Mesendoderm (in vitro differentiated cells): ENCODE results near the gene THSD7A.

Experiments
- DNase-seq: peaks from one replicate; pipeline ENCODE4 v3.0.0; 2013
- H2AK5ac ChIP-seq: 2 replicates; pipeline ENCODE4 v1.6.1; 2013; ENCODE audit warnings: low read length, inconsistent platforms
- H2BK120ac ChIP-seq: 2 replicates; pipeline ENCODE4 v1.6.1; 2013; ENCODE audit warnings: low read depth, mild to moderate bottlenecking, low read length, moderate library complexity, mixed read lengths
- H2BK15ac ChIP-seq: replicated peaks from 2 replicates; pipeline ENCODE4 v1.6.1; 2013; ENCODE audit warnings: low read depth, mild to moderate bottlenecking, moderate library complexity
- H2BK5ac ChIP-seq: 2 replicates; pipeline ENCODE4 v1.6.1; 2013; ENCODE audit warnings: low read length, inconsistent platforms
- H3K18ac ChIP-seq: 2 replicates; pipeline ENCODE4 v1.6.1; 2013; ENCODE audit warnings: mild to moderate bottlenecking, low read length, mixed read lengths
- H3K23ac ChIP-seq: one replicate; pipeline ENCODE4 v1.6.1; 2013; ENCODE audit warnings: low read length
- H3K27ac ChIP-seq: 2 replicates; pipeline ENCODE4 v1.5.1; 2013; ENCODE audit warnings: low read depth, mild to moderate bottlenecking, inconsistent platforms, low read length, moderate library complexity
- H3K27me3 ChIP-seq: 2 replicates; pipeline ENCODE4 v1.6.1; 2013; ENCODE audit warnings: low read length, control low read depth, mild to moderate bottlenecking, inconsistent platforms; ENCODE audit not compliant: insufficient read depth, poor library complexity
- H3K36me3 ChIP-seq: 2 replicates; pipeline ENCODE4 v1.6.1; 2013; ENCODE audit warnings: low read length, inconsistent platforms; ENCODE audit not compliant: control insufficient read depth, insufficient read depth
- H3K4ac ChIP-seq: one replicate; pipeline ENCODE4 v1.6.1; 2013; ENCODE audit warnings: low read depth, mild to moderate bottlenecking, low read length, moderate library complexity
- H3K4me1 ChIP-seq: 2 replicates; pipeline ENCODE4 v1.6.1; 2013; ENCODE audit warnings: low read depth, low read length, inconsistent platforms; ENCODE audit not compliant: control insufficient read depth
- H3K4me2 ChIP-seq: 2 replicates; pipeline ENCODE4 v1.6.1; 2013; ENCODE audit warnings: low read length
- H3K4me3 ChIP-seq: 2 replicates; pipeline ENCODE4 v1.5.1; 2013; ENCODE audit warnings: mild to moderate bottlenecking, low read length
- H3K56ac ChIP-seq: one replicate; pipeline ENCODE4 v1.6.1; 2013; ENCODE audit warnings: low read length
- H3K79me1 ChIP-seq: 2 replicates; pipeline ENCODE4 v1.6.1; 2013; ENCODE audit warnings: low read length, inconsistent platforms
- H3K79me2 ChIP-seq: 2 replicates; pipeline ENCODE4 v1.6.1; 2013; ENCODE audit warnings: mild to moderate bottlenecking, low read length; ENCODE audit not compliant: control insufficient read depth, insufficient read depth
- H3K9ac ChIP-seq: 2 replicates; pipeline ENCODE4 v1.6.1; 2013; ENCODE audit warnings: low read length, inconsistent platforms
- H4K5ac ChIP-seq: one replicate; pipeline ENCODE4 v1.6.1; 2013; ENCODE audit warnings: low read length
- H4K8ac ChIP-seq: one replicate; pipeline ENCODE4 v1.6.1; 2013; ENCODE audit warnings: low read depth, mild to moderate bottlenecking, control low read depth, low read length, moderate library complexity
- WGBS: extraction: QIAGEN DNeasy Blood & Tissue Kit; methylation state at CpG from one replicate; pipeline ENCODE4 v1.1.7; 2013; ENCODE audit warnings: low lambda C conversion rate, missing lambda C conversion rate; ENCODE audit not compliant: insufficient coverage; ENCODE audit errors: extremely low coverage; 5-methylcytosine and 5-hydroxymethylcytosine counted together

THSD7A gene

GRCh38 chr7:11753433-11753832 is 78.6 kb downstream of the THSD7A start:
- Histone ChIP-seq H3K4ac (no peak overlapping the region), H3K4me2 (no peak overlapping the region), H3K56ac (no peak overlapping the region), H3K18ac (no peak overlapping the region), H3K79me1 (no peaks in the 10 kb centered on the region), H3K4me1 (no peaks in the 10 kb centered on the region), H4K8ac (no peak overlapping the region), H3K27me3 (no peaks in the 10 kb centered on the region), H3K79me2 (no peaks in the 10 kb centered on the region), H3K4me3 (no peak overlapping the region), H3K23ac (no peak overlapping the region), H2AK5ac (no peak overlapping the region), H4K5ac (no peak overlapping the region), H2BK120ac (no peak overlapping the region), H3K27ac (no peak overlapping the region), H2BK15ac (no peak overlapping the region), H2BK5ac (no peak overlapping the region), H3K36me3 (no peaks in the 10 kb centered on the region), H3K9ac (no peak overlapping the region)
- peak; percentile 9 for DNase-seq

GRCh38 chr7:11751807-11752389 is 80.1 kb downstream of the THSD7A start:
- H3K56ac ChIP-seq, result no peak overlapping the region
- no peaks in the 10 kb centered on the region for H3K36me3 ChIP-seq
- H3K4me1 ChIP-seq, result no peaks in the 10 kb centered on the region
- H3K9ac ChIP-seq, result no peak overlapping the region
- H3K79me1 ChIP-seq, result no peaks in the 10 kb centered on the region
- H3K23ac ChIP-seq, result no peak overlapping the region
- H3K18ac ChIP-seq, result no peak overlapping the region
- peak; percentile 7 for DNase-seq
- no peak overlapping the region for H2BK5ac ChIP-seq
- H2AK5ac ChIP-seq, result no peak overlapping the region
- H2BK15ac ChIP-seq, result no peak overlapping the region
- no peak overlapping the region for H2BK120ac ChIP-seq
- H3K79me2 ChIP-seq, result no peaks in the 10 kb centered on the region
- no peaks in the 10 kb centered on the region for H3K27me3 ChIP-seq
- H3K4me2 ChIP-seq, result no peak overlapping the region
- no CpG with 5 or more reads among the region's 8 CpGs for WGBS
- H3K4ac ChIP-seq, result no peak overlapping the region
- no peak overlapping the region for H4K8ac ChIP-seq
- H3K4me3 ChIP-seq, result no peak overlapping the region
- no peak overlapping the region for H4K5ac ChIP-seq
- H3K27ac ChIP-seq, result no peak overlapping the region

GRCh38 chr7:11751315-11751714 is 80.7 kb downstream of the THSD7A start:
- WGBS, result no CpG with 5 or more reads among the region's 2 CpGs
- H3K4me3 ChIP-seq, result no peak overlapping the region
- H3K27ac ChIP-seq, result no peak overlapping the region
- no peak overlapping the region for H3K56ac ChIP-seq
- no peak overlapping the region for H2BK5ac ChIP-seq
- no peak overlapping the region for H3K4ac ChIP-seq
- H3K9ac ChIP-seq, result no peak overlapping the region
- no peak overlapping the region for H3K23ac ChIP-seq
- no peak overlapping the region for H4K8ac ChIP-seq
- H4K5ac ChIP-seq, result no peak overlapping the region
- no peaks in the 10 kb centered on the region for H3K27me3 ChIP-seq
- no peak overlapping the region for H3K18ac ChIP-seq
- no peak overlapping the region for H2AK5ac ChIP-seq
- no peaks in the 10 kb centered on the region for H3K79me2 ChIP-seq
- no peak for DNase-seq
- H3K36me3 ChIP-seq, result no peaks in the 10 kb centered on the region
- H2BK120ac ChIP-seq, result no peak overlapping the region
- H2BK15ac ChIP-seq, result no peak overlapping the region
- H3K79me1 ChIP-seq, result no peaks in the 10 kb centered on the region
- no peaks in the 10 kb centered on the region for H3K4me1 ChIP-seq
- no peak overlapping the region for H3K4me2 ChIP-seq

GRCh38 chr7:11750191-11750590 is 81.8 kb downstream of the THSD7A start:
- Histone ChIP-seq H2BK5ac (no peak overlapping the region), H3K27me3 (no peaks in the 10 kb centered on the region), H3K4me3 (no peak overlapping the region), H3K56ac (no peak overlapping the region), H3K79me1 (no peaks in the 10 kb centered on the region), H2AK5ac (no peak overlapping the region), H3K79me2 (no peaks in the 10 kb centered on the region), H4K5ac (no peak overlapping the region), H3K4me1 (no peaks in the 10 kb centered on the region), H3K27ac (no peak overlapping the region), H2BK15ac (no peak overlapping the region), H3K18ac (no peak overlapping the region), H4K8ac (no peak overlapping the region), H2BK120ac (no peak overlapping the region), H3K36me3 (no peaks in the 10 kb centered on the region), H3K23ac (no peak overlapping the region), H3K4ac (no peak overlapping the region), H3K4me2 (no peak overlapping the region), H3K9ac (no peak overlapping the region)
- DNase-seq, result no peak
- no CpG with 5 or more reads among the region's 6 CpGs for WGBS

GRCh38 chr7:11749629-11750028 is 82.4 kb downstream of the THSD7A start:
- H3K4ac ChIP-seq, result no peak overlapping the region
- H3K4me3 ChIP-seq, result no peak overlapping the region
- H3K23ac ChIP-seq, result no peak overlapping the region
- H3K4me2 ChIP-seq, result no peak overlapping the region
- H3K36me3 ChIP-seq, result no peaks in the 10 kb centered on the region
- H3K4me1 ChIP-seq, result no peaks in the 10 kb centered on the region
- WGBS, result no CpG with 5 or more reads among the region's 4 CpGs
- peak; percentile 4 for DNase-seq
- H3K27ac ChIP-seq, result no peak overlapping the region
- no peaks in the 10 kb centered on the region for H3K79me1 ChIP-seq
- no peak overlapping the region for H4K8ac ChIP-seq
- no peak overlapping the region for H3K56ac ChIP-seq
- no peak overlapping the region for H2AK5ac ChIP-seq
- no peak overlapping the region for H3K18ac ChIP-seq
- H4K5ac ChIP-seq, result no peak overlapping the region
- no peak overlapping the region for H2BK15ac ChIP-seq
- no peak overlapping the region for H3K9ac ChIP-seq
- no peak overlapping the region for H2BK120ac ChIP-seq
- no peaks in the 10 kb centered on the region for H3K79me2 ChIP-seq
- H2BK5ac ChIP-seq, result no peak overlapping the region
- H3K27me3 ChIP-seq, result no peaks in the 10 kb centered on the region

DNA sequence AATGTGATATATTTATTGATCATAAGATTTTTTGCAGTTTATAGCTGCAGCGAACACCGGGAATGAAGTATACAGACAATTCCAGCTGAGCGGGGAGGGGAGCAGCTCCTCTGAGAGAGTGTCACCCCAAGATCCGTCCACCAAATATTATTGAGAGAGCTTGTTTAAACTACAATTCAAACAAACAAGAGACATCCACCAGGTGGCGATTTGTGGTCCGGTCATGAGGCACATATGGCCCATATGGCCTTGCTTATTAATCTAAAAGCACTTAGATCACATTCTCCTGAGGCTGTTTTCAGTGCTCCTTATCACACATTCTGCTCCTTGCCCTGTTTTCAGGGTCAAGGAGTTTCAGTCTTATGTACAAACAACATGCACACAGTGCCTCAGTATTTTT is 83.1 kb downstream of the THSD7A start:
- Histone ChIP-seq H3K79me2 (no peaks in the 10 kb centered on the region), H3K4me1 (no peaks in the 10 kb centered on the region), H3K18ac (no peak overlapping the region), H4K8ac (no peak overlapping the region), H3K4me2 (no peak overlapping the region), H3K27ac (no peak overlapping the region), H2BK15ac (no peak overlapping the region), H3K56ac (no peak overlapping the region), H4K5ac (no peak overlapping the region), H3K36me3 (no peaks in the 10 kb centered on the region), H3K27me3 (no peaks in the 10 kb centered on the region), H3K23ac (no peak overlapping the region), H3K79me1 (no peaks in the 10 kb centered on the region), H3K4me3 (no peak overlapping the region), H2AK5ac (no peak overlapping the region), H2BK120ac (no peak overlapping the region), H3K9ac (no peak overlapping the region), H3K4ac (no peak overlapping the region), H2BK5ac (no peak overlapping the region)
- peak; percentile 22 for DNase-seq
- no CpG with 5 or more reads among the region's 6 CpGs for WGBS
